PC-3 (cell line): ENCODE results near the gene ATG2A. TPM values are rescaled to one million over a fixed set of nuclear protein-coding genes. Genes with fewer than 3 reads are reported as not detected.

ENCODE experiments used
- ATAC-seq: fragments of 200-7000 bp; cut with Tn5 transposase; 2 replicates; pipeline ENCODE4 v1.9.1; 2020; ENCODE audit warnings: mild to moderate bottlenecking, moderate library complexity
- BruUV-seq: library from RNA; stranded (reverse); fragments of 400-500 nt; replicated peaks from 2 replicates; lab custom pipeline; 2021; lab: Mats Ljungman, UMichigan
- CTCF ChIA-PET: fragments of 300-600 bp; sonication (Branson Sonifier 250); formaldehyde crosslinking; loops from one replicate; lab custom pipeline; 2022; ENCODE audit warnings: antibody characterized with exemption; lab: Charles Lee
- POLR2A ChIA-PET: fragments of 300-600 bp; sonication (Branson Sonifier 250); formaldehyde crosslinking; loops from one replicate; lab custom pipeline; 2022; ENCODE audit warnings: antibody characterized with exemption; ENCODE audit not compliant: unreplicated experiment; lab: Charles Lee
- DNase-seq: peaks from one replicate; pipeline ENCODE4 v3.0.0-alpha.2; 2015
- H2AFZ ChIP-seq: fragments of 300-600 bp; sonication (generic); 2 replicates; pipeline ENCODE4 v1.6.0; 2016; ENCODE audit warnings: antibody characterized with exemption, low read length
- H3F3A ChIP-seq: fragments of 300-600 bp; sonication (generic); one replicate; pipeline ENCODE4 v1.6.0; 2017; ENCODE audit warnings: antibody characterized with exemption, low read length, control low read depth, mild to moderate bottlenecking; ENCODE audit not compliant: unreplicated experiment
- H3K27ac ChIP-seq: fragments of 300-600 bp; sonication (generic); 2 replicates; pipeline ENCODE4 v1.5.1; 2016; ENCODE audit warnings: mild to moderate bottlenecking, low read length
- H3K27me3 ChIP-seq: fragments of 300-600 bp; sonication (generic); 2 replicates; pipeline ENCODE4 v1.6.1; 2016; ENCODE audit warnings: low read length, mixed read lengths
- H3K36me3 ChIP-seq: fragments of 300-600 bp; sonication (generic); 2 replicates; pipeline ENCODE4 v1.6.1; 2016; ENCODE audit warnings: low read depth, mixed run types, low read length, mixed read lengths
- H3K4me1 ChIP-seq: fragments of 300-600 bp; sonication (generic); 2 replicates; pipeline ENCODE4 v1.5.1; 2016; ENCODE audit warnings: low read length; ENCODE audit not compliant: insufficient read depth
- H3K4me2 ChIP-seq: fragments of 300-600 bp; sonication (generic); 2 replicates; pipeline ENCODE4 v1.6.0; 2016; ENCODE audit warnings: low read length
- H3K4me3 ChIP-seq: fragments of 300-600 bp; sonication (generic); 2 replicates; pipeline ENCODE4 v1.5.1; 2016; ENCODE audit warnings: mild to moderate bottlenecking, low read length, mixed read lengths
- H3K79me2 ChIP-seq: fragments of 300-600 bp; sonication (generic); 2 replicates; pipeline ENCODE4 v1.6.1; 2017; ENCODE audit warnings: low read length, mixed read lengths
- H3K9ac ChIP-seq: fragments of 300-600 bp; sonication (generic); 2 replicates; pipeline ENCODE4 v1.6.0; 2016; ENCODE audit warnings: mild to moderate bottlenecking, low read length
- H3K9me2 ChIP-seq: fragments of 300-600 bp; sonication (generic); replicated peaks from 2 replicates; pipeline ENCODE4 v1.6.1; 2016; ENCODE audit warnings: mixed run types, low read length, mixed read lengths
- H3K9me3 ChIP-seq: fragments of 300-600 bp; sonication (generic); 2 replicates; pipeline ENCODE4 v1.6.1; 2016; ENCODE audit warnings: low read length, mixed read lengths
- H4K20me1 ChIP-seq: fragments of 300-600 bp; sonication (generic); 2 replicates; pipeline ENCODE4 v1.6.1; 2016; ENCODE audit warnings: low read length, mixed read lengths
- CTCF ChIP-seq: fragments of 300-600 bp; sonication (generic); conservative IDR thresholded peaks from 2 replicates; pipeline ENCODE4 v1.5.1; 2017; ENCODE audit warnings: antibody characterized with exemption, low read depth, mild to moderate bottlenecking, low read length
- EZH2 ChIP-seq: fragments of 300-600 bp; sonication (generic); IDR thresholded peaks from one replicate; pipeline ENCODE4 v1.6.1; 2017; ENCODE audit warnings: antibody characterized with exemption, mild to moderate bottlenecking, low read length; ENCODE audit not compliant: unreplicated experiment
- EZH2phosphoT487 ChIP-seq: fragments of 300-600 bp; sonication (generic); IDR thresholded peaks from 2 replicates; pipeline ENCODE4 v1.6.1; 2018; ENCODE audit warnings: mild to moderate bottlenecking, antibody characterized with exemption, low read length, borderline replicate concordance
- intact Hi-C: fragments of 100-400 bp; cut with micrococcal nuclease; formaldehyde crosslinking; loops from 2 replicates; pipeline ENCODE4 v1.9.0; 2023
- total RNA-seq: library from RNA; depleted of rRNA; stranded (reverse); fragments of >200 nt; gene quantifications from 2 replicates; pipeline ENCODE4 v1.2.3, GENCODE V29; 2014

Gene ATG2A
- total RNA-seq, 1 experiment from 2014 or later, result 45.6 TPM

- Histone ChIP-seq H3K27me3 (no peaks in the 10 kb centered on the region), H3K9me2 (no peaks in the 10 kb centered on the region), H2AFZ (no peak overlapping the region), H3K4me3 (peak overlapping the region; percentile 78), H3K9ac (peak overlapping the region; percentile 89), H4K20me1 (peaks cover 41% of the 10 kb centered on the region), H3K27ac (peak overlapping the region; percentile 29), H3K4me1 (peaks cover 30% of the 10 kb centered on the region), H3K79me2 (peaks cover 59% of the 10 kb centered on the region), H3K36me3 (peaks cover 12% of the 10 kb centered on the region), H3K9me3 (no peaks in the 10 kb centered on the region), H3F3A (no peaks in the 10 kb centered on the region), H3K4me2 (peak overlapping the region; percentile 87)
- DNase-seq (no peak), ATAC-seq (peak; percentile 3)
- CTCF ChIA-PET, result interaction anchor here (1.5 to 2.4 kb wide), 2 partner anchors 9 to 30 kb away, joined by 5 to 6 read pairs; no protein-coding TSS in a partner anchor
- intact Hi-C loops, result loop anchor here (1.0 to 2.0 kb wide), 3 partner anchors 9 to 31 kb away; no protein-coding TSS in a partner anchor
- TSS peak; percentile 41 for BruUV-seq
- TF ChIP-seq EZH2phosphoT487 (no peak), EZH2 (no peak), CTCF (no peak)
- POLR2A ChIA-PET, result interaction anchor here (0.7 to 1.3 kb wide), 3 partner anchors 9 to 32 kb away, joined by 5 to 7 read pairs (median 6); no protein-coding TSS in a partner anchor
These were observed 38.9 kb downstream of the ATG2A start for GRCh38 chr11:64878223-64878493.

GRCh38 chr11:64877390-64878222, 39.4 kb downstream of the ATG2A start:
- ChIA-PET CTCF (interaction anchor here (0.5 to 1.5 kb wide), 5 partner anchors 9 to 31 kb away, joined by 4 to 10 read pairs (median 6); no protein-coding TSS in a partner anchor), POLR2A (interaction anchor here (0.7 to 1.3 kb wide), 7 partner anchors 8 to 104 kb away, joined by 4 to 7 read pairs (median 5); partner anchors contain the start of gene SF1)
- H4K20me1 ChIP-seq, result peaks cover 41% of the 10 kb centered on the region
- TF ChIP-seq CTCF (no peak), EZH2phosphoT487 (no peak), EZH2 (no peak)
- no peaks in the 10 kb centered on the region for H3K9me3 ChIP-seq
- intact Hi-C loops, result loop anchor here (1.0 to 2.0 kb wide), 3 partner anchors 8 to 31 kb away; no protein-coding TSS in a partner anchor
- H3K4me2 ChIP-seq, result peak overlapping the region; percentile 87
- ATAC-seq (peak; percentile 2), DNase-seq (peak; percentile 40)
- H3K9ac ChIP-seq, result peak overlapping the region; percentile 89
- H3K79me2 ChIP-seq, result peaks cover 65% of the 10 kb centered on the region
- H3F3A ChIP-seq, result no peaks in the 10 kb centered on the region
- no peaks in the 10 kb centered on the region for H3K9me2 ChIP-seq
- H3K27ac ChIP-seq, result peak overlapping the region; percentile 29
- BruUV-seq, result no TSS peak
- H3K4me1 ChIP-seq, result peaks cover 36% of the 10 kb centered on the region
- no peak overlapping the region for H2AFZ ChIP-seq
- H3K36me3 ChIP-seq, result peaks cover 17% of the 10 kb centered on the region
- H3K27me3 ChIP-seq, result no peaks in the 10 kb centered on the region
- peak overlapping the region; percentile 78 for H3K4me3 ChIP-seq
